HCT116 (cell line): ENCODE data around the gene VEZF1. TPM values are rescaled to one million over a fixed set of nuclear protein-coding genes. Genes with fewer than 3 reads are reported as not detected.

Source experiments
- ATAC-seq: fragments of 200-7000 bp; cut with Tn5 transposase; 2 replicates; pipeline ENCODE4 v1.9.1; 2020; ENCODE audit warnings: mild to moderate bottlenecking, moderate library complexity
- BruUV-seq: library from RNA; stranded (reverse); fragments of 400-500 nt; replicated peaks from 2 replicates; lab custom pipeline; 2021; lab: Mats Ljungman, UMichigan
- CTCF ChIA-PET: fragments of 300-600 bp; sonication (Branson Sonifier 250); formaldehyde crosslinking; loops from one replicate; lab custom pipeline; 2021; ENCODE audit warnings: antibody characterized with exemption; lab: Charles Lee
- POLR2A ChIA-PET: fragments of 300-600, 350-600 bp; sonication (Branson Sonifier 250); formaldehyde crosslinking; loops from one replicate; lab custom pipeline; 2021; ENCODE audit warnings: antibody characterized with exemption; lab: Charles Lee
- RAD21 ChIA-PET, 2 experiments: fragments of 300-600 bp; sonication (Branson Sonifier 250); formaldehyde crosslinking; loops; one replicate each; lab custom pipeline; 2023; ENCODE audit warnings: low total read pairs in 2 of 2; ENCODE audit not compliant: uncharacterized antibody in 2 of 2, unreplicated experiment in 2 of 2, low non-redundant PET in 1 of 2; lab: Charles Lee
- DNase-seq: peaks from one replicate; pipeline ENCODE4 v3.0.0-alpha.2; 2010; ENCODE audit warnings: low read depth, low spot score
- H2AFZ ChIP-seq: fragments of 200-600 bp; shearing (Covaris generic), sonication (generic); 2 replicates; pipeline ENCODE4 v1.6.1; 2017; ENCODE audit warnings: low read depth, mixed run types, mixed read lengths, antibody characterized with exemption, low read length; ENCODE audit not compliant: poor library complexity, severe bottlenecking
- H3K27ac ChIP-seq: 2 replicates; pipeline ENCODE4 v1.5.1; 2012; ENCODE audit warnings: low read depth, low read length
- H3K27me3 ChIP-seq: fragments of 200-600 bp; sonication (generic); 2 replicates; pipeline ENCODE4 v1.6.1; 2016; ENCODE audit warnings: mixed run types, low read length, mixed read lengths; ENCODE audit not compliant: insufficient read depth
- H3K36me3 ChIP-seq, 2 experiments: fragments of 200-500 bp in 1 of 2; fragments of 200-600 bp in 1 of 2; sonication (Bioruptor generic) in 1 of 2; sonication (generic) in 1 of 2; 2 replicates each; pipeline versions ENCODE4 v1.5.1 to v1.6.1; 2014 to 2016; ENCODE audit warnings: low read length in 2 of 2, inconsistent platforms in 1 of 2, mixed read lengths in 1 of 2, mixed run types in 1 of 2; ENCODE audit not compliant: insufficient read depth in 2 of 2, control insufficient read depth in 1 of 2
- H3K4me1 ChIP-seq, 2 experiments: fragments of 200-600 bp in 1 of 2; sonication (generic) in 1 of 2; 2 replicates each; pipeline versions ENCODE4 v1.5.1 to v1.6.1; 2012 to 2017; ENCODE audit warnings: low read length in 2 of 2, inconsistent platforms in 1 of 2, mild to moderate bottlenecking in 1 of 2, mixed read lengths in 1 of 2, mixed run types in 1 of 2, moderate library complexity in 1 of 2; ENCODE audit not compliant: insufficient read depth in 2 of 2, control insufficient read depth in 1 of 2
- H3K4me2 ChIP-seq: fragments of 200-600 bp; sonication (generic); 2 replicates; pipeline ENCODE4 v1.6.1; 2017; ENCODE audit warnings: mixed run types, low read length, mixed read lengths
- H3K4me3 ChIP-seq, 2 experiments: fragments of 200-600 bp in 1 of 2; sonication (generic) in 1 of 2; replicated peaks in 1 of 2; 2 replicates each; pipeline ENCODE4 v1.5.1; 2011 to 2016; ENCODE audit warnings: low read length in 2 of 2, control low read depth in 1 of 2, low read depth in 1 of 2, mild to moderate bottlenecking in 1 of 2, mixed read lengths in 1 of 2, mixed run types in 1 of 2
- H3K79me2 ChIP-seq: fragments of 200-600 bp; sonication (generic); 2 replicates; pipeline ENCODE4 v1.6.1; 2017; ENCODE audit warnings: mild to moderate bottlenecking, mixed run types, low read length, moderate library complexity, mixed read lengths; ENCODE audit not compliant: insufficient read depth
- H3K9ac ChIP-seq: fragments of 200-600 bp; sonication (generic); 2 replicates; pipeline ENCODE4 v1.6.1; 2016; ENCODE audit warnings: low read length, mixed read lengths
- H3K9me2 ChIP-seq: fragments of 200-600 bp; sonication (generic), shearing (Covaris generic); 2 replicates; pipeline ENCODE4 v1.6.1; 2017; ENCODE audit warnings: mixed run types, mild to moderate bottlenecking, moderate library complexity; ENCODE audit not compliant: insufficient read depth
- H3K9me3 ChIP-seq, 2 experiments: fragments of 200-500 bp in 1 of 2; fragments of 200-600 bp in 1 of 2; sonication (Bioruptor generic) in 1 of 2; sonication (generic) in 1 of 2; 2 replicates each; pipeline ENCODE4 v1.6.1; 2014 to 2017; ENCODE audit warnings: low read length in 2 of 2, mixed read lengths in 2 of 2, inconsistent platforms in 1 of 2, low read depth in 1 of 2, mild to moderate bottlenecking in 1 of 2, mixed run types in 1 of 2, moderate library complexity in 1 of 2; ENCODE audit not compliant: control insufficient read depth in 1 of 2, insufficient read depth in 1 of 2
- H4K20me1 ChIP-seq: fragments of 200-600 bp; sonication (generic), shearing (Covaris generic); 2 replicates; pipeline ENCODE4 v1.6.1; 2017; ENCODE audit warnings: mixed run types, mild to moderate bottlenecking, moderate library complexity; ENCODE audit not compliant: insufficient read depth
- ATF3 ChIP-seq: IDR thresholded peaks from 2 replicates; pipeline ENCODE4 v1.6.1; 2012
- CBX3 ChIP-seq: IDR thresholded peaks from 2 replicates; pipeline ENCODE4 v1.6.1; 2012; ENCODE audit warnings: low read depth
- CEBPB ChIP-seq: IDR thresholded peaks from 2 replicates; pipeline ENCODE4 v1.6.1; 2012; ENCODE audit warnings: low read depth
- CTCF ChIP-seq, 3 experiments: fragments of 200-600 bp in 1 of 3; sonication (generic) in 1 of 3; IDR thresholded peaks in 2 of 3; conservative IDR thresholded peaks in 1 of 3; 2 replicates each; pipeline ENCODE4 v1.5.1; 2012 to 2017; ENCODE audit warnings: low read depth in 2 of 3, low read length in 2 of 3, antibody characterized with exemption in 1 of 3, borderline replicate concordance in 1 of 3, control low read depth in 1 of 3, mild to moderate bottlenecking in 1 of 3, mixed read lengths in 1 of 3, mixed run types in 1 of 3, moderate library complexity in 1 of 3; ENCODE audit not compliant: insufficient read depth in 1 of 3
- EZH2 ChIP-seq: fragments of 200-600 bp; sonication (generic); IDR thresholded peaks from 2 replicates; pipeline ENCODE4 v1.6.1; 2017; ENCODE audit warnings: antibody characterized with exemption, mixed run types
- EZH2phosphoT487 ChIP-seq: fragments of 200-600 bp; IDR thresholded peaks from 2 replicates; pipeline ENCODE4 v1.6.1; 2018; ENCODE audit warnings: antibody characterized with exemption, borderline replicate concordance
- FOSL1 ChIP-seq: IDR thresholded peaks from 2 replicates; pipeline ENCODE4 v1.6.1; 2012; ENCODE audit warnings: low read depth
- JUND ChIP-seq: IDR thresholded peaks from 2 replicates; pipeline ENCODE4 v1.6.1; 2012
- POLR2A ChIP-seq: IDR thresholded peaks from 2 replicates; pipeline ENCODE4 v1.7.0; 2011; ENCODE audit warnings: borderline replicate concordance; ENCODE audit not compliant: insufficient read depth, insufficient read length; ENCODE audit errors: extremely low read depth
- POLR2AphosphoS5 ChIP-seq: IDR thresholded peaks from 2 replicates; pipeline ENCODE4 v1.6.1; 2011; ENCODE audit warnings: mild to moderate bottlenecking, low read depth, low read length, moderate library complexity
- RAD21 ChIP-seq: IDR thresholded peaks from 2 replicates; pipeline ENCODE4 v1.6.1; 2012; ENCODE audit warnings: low read depth, mild to moderate bottlenecking
- SIN3A ChIP-seq: IDR thresholded peaks from 2 replicates; pipeline ENCODE4 v1.6.1; 2012; ENCODE audit warnings: low read depth
- SP1 ChIP-seq: IDR thresholded peaks from 2 replicates; pipeline ENCODE4 v1.6.1; 2012; ENCODE audit warnings: low read depth
- SRF ChIP-seq: IDR thresholded peaks from 2 replicates; pipeline ENCODE4 v1.6.1; 2012; ENCODE audit warnings: low read depth
- YY1 ChIP-seq: IDR thresholded peaks from 2 replicates; pipeline ENCODE4 v1.6.1; 2011; ENCODE audit warnings: low read length, low read depth, moderate library complexity, mild to moderate bottlenecking; ENCODE audit not compliant: insufficient replicate concordance; ENCODE audit errors: extremely low read depth
- ZNF274 ChIP-seq: fragments of 200-500 bp; sonication (Bioruptor generic); IDR thresholded peaks from 2 replicates; pipeline ENCODE4 v1.6.1; 2014; ENCODE audit warnings: mild to moderate bottlenecking, low read depth, low read length, inconsistent platforms
- intact Hi-C: fragments of 100-400 bp; cut with micrococcal nuclease; formaldehyde crosslinking; loops from 2 replicates; pipeline ENCODE4 v1.10.0; 2022
- total RNA-seq: library from RNA; stranded (reverse); gene quantifications from one replicate; pipeline ENCODE4 v1.2.1, GENCODE V29; 2021; ENCODE audit not compliant: unreplicated experiment
- TF ChIP-seq, protein P1 (sequence below): IDR thresholded peaks from 2 replicates; pipeline ENCODE4 v1.6.1; 2011; ENCODE audit warnings: mild to moderate bottlenecking, low read length, moderate library complexity; ENCODE audit not compliant: insufficient replicate concordance; ENCODE audit errors: extremely low read depth

Gene VEZF1
- total RNA-seq, 1 experiment from 2014 or later, result 70.2 TPM

GRCh38 chr17:57970710-57971109 is 17.3 kb downstream of the VEZF1 start:
- RAD21 ChIA-PET, result no interaction called here
- Histone ChIP-seq H3K9me3 (no peaks in the 10 kb centered on the region), H3K9me2 (no peaks in the 10 kb centered on the region), H3K4me1 (peaks cover 0 to 7% of the 10 kb centered on the region in 2 experiments; a peak in 1 of 4 replicates), H3K9ac (no peak overlapping the region), H3K36me3 (peaks cover 16 to 24% of the 10 kb centered on the region in 2 experiments), H3K79me2 (no peaks in the 10 kb centered on the region; the same call in 1 of the 2 replicates), H4K20me1 (no peaks in the 10 kb centered on the region), H3K27me3 (no peaks in the 10 kb centered on the region), H3K27ac (no peak overlapping the region), H2AFZ (no peak overlapping the region), H3K4me2 (no peak overlapping the region), H3K4me3 (no peak overlapping the region)
- DNase-seq (no peak), ATAC-seq (peak; percentile 23; the same call in 1 of the 2 replicates)
- CTCF ChIA-PET, result interaction anchor here (0.9 kb wide), 1 partner anchor 78 kb away, joined by 3 read pairs; no protein-coding TSS in a partner anchor
- no TSS peak for BruUV-seq
- POLR2A ChIA-PET, result no interaction called here
- TF ChIP-seq EZH2 (no peak), POLR2AphosphoS5 (peak; percentile 7; the same call in 1 of the 2 replicates)
- intact Hi-C loops, result no loop called here

DNA sequence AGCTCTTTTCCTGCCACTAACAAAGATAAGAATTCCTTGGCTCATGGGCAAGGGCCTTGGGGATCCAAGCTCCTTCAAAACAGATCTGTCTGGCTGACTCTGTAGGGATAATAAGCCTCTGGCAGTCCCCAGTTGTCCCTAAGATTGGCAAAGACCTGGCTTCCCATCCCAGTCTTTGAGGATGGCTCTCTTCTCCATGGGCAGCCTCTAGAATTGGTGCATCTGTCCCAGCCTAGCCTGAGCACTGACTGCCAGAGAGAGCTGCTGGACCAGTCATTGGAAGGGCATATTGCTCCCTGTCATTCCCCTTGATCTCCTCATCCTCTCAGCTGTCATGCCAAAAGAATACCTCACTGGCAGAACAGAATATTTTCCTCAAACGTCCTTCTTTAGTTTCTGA is 19.6 kb downstream of the VEZF1 start:
- DNase-seq (no peak), ATAC-seq (no peak)
- Histone ChIP-seq H3K9ac (no peak overlapping the region), H3K4me2 (no peak overlapping the region), H3K79me2 (no peaks in the 10 kb centered on the region), H3K9me2 (no peaks in the 10 kb centered on the region), H3K27me3 (no peaks in the 10 kb centered on the region), H2AFZ (no peak overlapping the region), H3K27ac (no peak overlapping the region), H3K36me3 (0 out of 4 replicates have a peak, but pooled peaks cover 3 to 5% of the 10 kb centered on the region in 2 experiments), H3K9me3 (no peaks in the 10 kb centered on the region), H3K4me3 (no peak overlapping the region), H4K20me1 (no peaks in the 10 kb centered on the region), H3K4me1 (peaks cover 0 to 7% of the 10 kb centered on the region in 2 experiments; a peak in 1 of 4 replicates)
- ChIA-PET CTCF (interaction anchor here (1.3 kb wide), 1 partner anchor 31 kb away, joined by 4 read pairs; no protein-coding TSS in a partner anchor), POLR2A (interaction anchor here (0.8 kb wide), 1 partner anchor 14 kb away, joined by 3 read pairs; no protein-coding TSS in a partner anchor), RAD21 (interaction anchor here in 1 of 2 experiments (0.6 kb wide), 1 partner anchor 802 kb away, joined by 3 read pairs; no protein-coding TSS in a partner anchor)
- no TSS peak for BruUV-seq
- intact Hi-C loops, result no loop called here
- TF ChIP-seq EZH2phosphoT487 (no peak), SRF (no peak), RAD21 (no peak), CEBPB (no peak), ZNF274 (no peak), FOSL1 (no peak), CBX3 (no peak), ATF3 (no peak), JUND (no peak), POLR2A (no peak), SIN3A (no peak), EZH2 (no peak), YY1 (no peak), SP1 (no peak), CTCF (IDR thresholded peaks at IDR 0.05 in 2 of 3, conservative IDR thresholded peaks at IDR 0.05 in 1 of 3; ENCODE audit: borderline replicate concordance in 1 of 3, insufficient read depth in 1 of 3, low read depth in 2 of 3, low read length in 2 of 3) (no peak)
- TF ChIP-seq, protein P1, sequence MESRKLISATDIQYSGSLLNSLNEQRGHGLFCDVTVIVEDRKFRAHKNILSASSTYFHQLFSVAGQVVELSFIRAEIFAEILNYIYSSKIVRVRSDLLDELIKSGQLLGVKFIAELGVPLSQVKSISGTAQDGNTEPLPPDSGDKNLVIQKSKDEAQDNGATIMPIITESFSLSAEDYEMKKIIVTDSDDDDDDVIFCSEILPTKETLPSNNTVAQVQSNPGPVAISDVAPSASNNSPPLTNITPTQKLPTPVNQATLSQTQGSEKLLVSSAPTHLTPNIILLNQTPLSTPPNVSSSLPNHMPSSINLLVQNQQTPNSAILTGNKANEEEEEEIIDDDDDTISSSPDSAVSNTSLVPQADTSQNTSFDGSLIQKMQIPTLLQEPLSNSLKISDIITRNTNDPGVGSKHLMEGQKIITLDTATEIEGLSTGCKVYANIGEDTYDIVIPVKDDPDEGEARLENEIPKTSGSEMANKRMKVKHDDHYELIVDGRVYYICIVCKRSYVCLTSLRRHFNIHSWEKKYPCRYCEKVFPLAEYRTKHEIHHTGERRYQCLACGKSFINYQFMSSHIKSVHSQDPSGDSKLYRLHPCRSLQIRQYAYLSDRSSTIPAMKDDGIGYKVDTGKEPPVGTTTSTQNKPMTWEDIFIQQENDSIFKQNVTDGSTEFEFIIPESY, result no peak
